ENCODE measurements around the gene TMEM121.

The TMEM121 gene

DNA sequence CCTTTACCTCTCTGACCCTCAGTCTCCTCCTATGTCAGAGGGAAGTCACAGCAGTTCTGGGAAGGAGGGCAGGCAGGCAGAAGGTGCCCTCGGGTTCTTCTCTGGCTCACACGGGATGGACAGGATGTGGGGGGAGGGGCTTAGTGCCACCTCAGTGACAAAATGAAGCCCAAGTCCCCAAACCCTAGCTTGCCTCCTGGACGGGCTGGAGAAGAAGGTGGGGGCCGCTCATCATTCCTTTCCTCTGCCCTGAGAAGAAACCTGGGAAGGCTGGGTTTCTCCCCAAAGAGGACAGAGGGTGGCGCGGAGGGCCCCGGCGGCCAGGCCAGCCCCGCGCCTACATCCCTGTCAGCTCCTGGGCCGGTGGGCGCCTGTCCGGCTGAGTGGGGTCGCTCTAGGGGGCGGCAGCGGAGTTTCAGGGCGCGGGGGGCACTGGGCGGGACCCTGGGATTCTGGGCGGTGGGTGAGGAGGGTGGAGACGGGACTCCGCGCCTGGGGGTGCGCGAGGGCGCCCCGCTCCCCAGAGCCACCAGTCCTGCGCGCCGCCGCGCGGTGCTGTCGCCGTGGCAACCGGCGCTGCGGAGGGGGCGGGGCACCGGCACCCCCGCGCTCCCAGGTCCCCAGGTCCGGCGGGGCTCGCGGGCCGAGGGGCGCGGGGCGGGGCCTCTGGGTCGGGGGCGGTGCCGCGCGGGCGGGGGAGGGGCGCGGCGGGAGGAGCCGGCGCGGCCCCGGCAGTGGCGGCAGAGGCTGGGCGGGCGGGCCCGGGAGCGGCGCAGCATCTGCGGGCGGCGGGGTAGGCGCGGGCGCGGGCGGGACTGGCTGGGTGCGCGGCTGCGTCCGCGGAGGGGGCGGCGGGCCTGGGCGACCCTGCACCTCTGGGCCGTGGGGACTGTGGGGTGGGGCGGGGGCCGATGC, at the start of gene TMEM121:
Gene TMEM121, plus strand, starts transcription at position 723 of the 915 bp plus-strand sequence. CDS start 2,252 bp downstream, outside the sequence.
- no peak within 1 kb of the TSS for H3K27ac Mint-ChIP-seq
- H3K9me3 Mint-ChIP-seq = peaks cover 4% of the 10 kb centered on the region
- H3K36me3 Mint-ChIP-seq (ENCODE audit: low read depth) = no peaks in the 10 kb centered on the region
- peaks cover 48% of the 10 kb centered on the region for H3K27me3 Mint-ChIP-seq (ENCODE audit: low read depth, poor library complexity)
- peak; percentile 80 for DNase-seq
- H3K4me1 Mint-ChIP-seq = peaks cover 7% of the 10 kb centered on the region
- TF ChIP-seq, protein P1, sequence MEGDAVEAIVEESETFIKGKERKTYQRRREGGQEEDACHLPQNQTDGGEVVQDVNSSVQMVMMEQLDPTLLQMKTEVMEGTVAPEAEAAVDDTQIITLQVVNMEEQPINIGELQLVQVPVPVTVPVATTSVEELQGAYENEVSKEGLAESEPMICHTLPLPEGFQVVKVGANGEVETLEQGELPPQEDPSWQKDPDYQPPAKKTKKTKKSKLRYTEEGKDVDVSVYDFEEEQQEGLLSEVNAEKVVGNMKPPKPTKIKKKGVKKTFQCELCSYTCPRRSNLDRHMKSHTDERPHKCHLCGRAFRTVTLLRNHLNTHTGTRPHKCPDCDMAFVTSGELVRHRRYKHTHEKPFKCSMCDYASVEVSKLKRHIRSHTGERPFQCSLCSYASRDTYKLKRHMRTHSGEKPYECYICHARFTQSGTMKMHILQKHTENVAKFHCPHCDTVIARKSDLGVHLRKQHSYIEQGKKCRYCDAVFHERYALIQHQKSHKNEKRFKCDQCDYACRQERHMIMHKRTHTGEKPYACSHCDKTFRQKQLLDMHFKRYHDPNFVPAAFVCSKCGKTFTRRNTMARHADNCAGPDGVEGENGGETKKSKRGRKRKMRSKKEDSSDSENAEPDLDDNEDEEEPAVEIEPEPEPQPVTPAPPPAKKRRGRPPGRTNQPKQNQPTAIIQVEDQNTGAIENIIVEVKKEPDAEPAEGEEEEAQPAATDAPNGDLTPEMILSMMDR (IDR thresholded peaks at IDR 0.05) = no peak
- H3K4me3 Mint-ChIP-seq = peak within 1 kb of the TSS; percentile 77

DNA sequence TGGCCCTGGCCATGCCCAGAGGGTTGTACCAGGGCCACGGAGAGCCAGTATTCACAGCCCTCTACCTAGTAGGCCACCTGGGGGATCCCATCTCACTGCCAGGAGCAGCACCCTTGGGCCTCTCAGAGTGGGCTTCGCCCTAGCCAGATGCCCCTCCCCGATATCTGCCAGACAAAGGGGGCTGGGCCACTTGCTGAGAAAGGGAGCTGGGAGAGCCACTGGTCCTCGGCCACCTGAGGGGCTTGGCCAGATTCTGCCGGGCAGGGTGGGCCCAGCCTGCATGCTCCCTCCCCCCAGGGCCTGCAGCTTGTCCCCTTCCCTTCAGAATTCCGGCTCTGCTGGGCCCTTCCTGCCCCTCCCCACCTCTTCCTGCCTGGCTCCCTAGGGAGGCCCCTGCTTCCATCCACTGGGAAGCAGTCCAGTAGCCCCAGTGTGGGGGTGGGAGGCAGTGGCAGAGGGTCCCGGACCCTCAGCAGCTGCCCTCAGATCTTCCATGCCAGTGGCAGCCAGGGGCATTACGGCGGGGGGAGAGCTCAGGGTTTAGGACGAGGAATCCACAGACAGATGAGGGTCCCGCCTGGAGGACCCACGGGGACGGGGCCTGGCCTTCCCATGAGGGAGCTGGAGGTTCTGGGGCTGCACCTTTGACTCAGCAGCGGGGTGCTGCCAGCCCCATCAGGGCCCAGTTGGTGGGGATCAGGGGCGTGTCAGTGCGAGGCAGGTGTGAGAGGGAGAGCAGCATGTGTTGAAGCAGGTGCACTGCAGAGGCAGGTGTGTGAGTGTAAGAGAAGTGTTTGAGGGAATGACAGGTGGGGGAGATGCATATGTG, 49.3 kb upstream of the TMEM121 start:
- Mint-ChIP-seq H3K4me3 (peak overlapping the region; percentile 52), H3K27ac (no peak overlapping the region), H3K36me3 (ENCODE audit: low read depth) (no peaks in the 10 kb centered on the region), H3K27me3 (ENCODE audit: low read depth, poor library complexity) (peaks cover 51% of the 10 kb centered on the region), H3K4me1 (peaks cover 24% of the 10 kb centered on the region), H3K9me3 (peaks cover 3% of the 10 kb centered on the region)
- TF ChIP-seq, protein P1 (IDR thresholded peaks at IDR 0.05) = no peak
- DNase-seq = no peak

DNA sequence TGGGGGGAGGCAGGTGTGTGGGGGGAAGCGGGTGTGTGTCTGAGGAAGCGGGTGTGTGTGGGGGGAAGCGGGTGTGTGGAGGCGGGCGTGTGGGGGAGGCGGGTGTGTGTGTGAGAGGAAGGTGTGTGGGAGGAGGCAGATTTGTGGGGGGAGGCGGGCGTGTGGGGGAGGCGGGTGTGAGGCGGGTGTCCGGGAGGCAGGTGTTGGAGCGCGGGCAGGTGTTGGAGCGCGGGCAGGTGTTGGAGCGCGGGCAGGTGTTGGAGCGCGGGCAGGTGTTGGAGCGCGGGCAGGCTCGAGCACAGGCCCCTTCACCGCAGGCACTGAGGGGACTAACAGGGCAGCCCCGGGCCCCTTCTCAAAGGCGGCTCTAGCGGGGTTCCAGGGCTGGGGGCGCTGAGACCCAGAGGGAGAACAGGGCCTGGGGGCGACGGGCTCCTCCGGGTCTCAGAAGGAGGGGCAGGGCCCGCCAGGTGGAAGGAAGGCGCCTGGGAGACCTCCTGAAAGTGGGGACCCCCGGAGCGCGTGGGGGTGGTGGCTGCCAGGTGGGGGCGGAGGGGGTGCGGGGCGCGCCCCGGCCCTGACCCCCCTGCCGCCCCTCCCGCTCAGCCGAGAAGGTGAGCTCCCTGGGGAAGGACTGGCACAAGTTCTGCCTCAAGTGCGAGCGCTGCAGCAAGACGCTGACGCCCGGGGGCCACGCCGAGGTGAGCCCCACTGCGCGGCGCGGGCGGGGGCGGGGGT, 48.6 kb upstream of the TMEM121 start:
- Mint-ChIP-seq H3K4me1 (peaks cover 30% of the 10 kb centered on the region), H3K27ac (no peak overlapping the region), H3K9me3 (peaks cover 3% of the 10 kb centered on the region), H3K4me3 (peak overlapping the region; percentile 47), H3K36me3 (ENCODE audit: low read depth) (no peaks in the 10 kb centered on the region), H3K27me3 (ENCODE audit: low read depth, poor library complexity) (peaks cover 58% of the 10 kb centered on the region)
- TF ChIP-seq, protein P1 (IDR thresholded peaks at IDR 0.05) = no peak
- DNase-seq = peak; percentile 23

DNA sequence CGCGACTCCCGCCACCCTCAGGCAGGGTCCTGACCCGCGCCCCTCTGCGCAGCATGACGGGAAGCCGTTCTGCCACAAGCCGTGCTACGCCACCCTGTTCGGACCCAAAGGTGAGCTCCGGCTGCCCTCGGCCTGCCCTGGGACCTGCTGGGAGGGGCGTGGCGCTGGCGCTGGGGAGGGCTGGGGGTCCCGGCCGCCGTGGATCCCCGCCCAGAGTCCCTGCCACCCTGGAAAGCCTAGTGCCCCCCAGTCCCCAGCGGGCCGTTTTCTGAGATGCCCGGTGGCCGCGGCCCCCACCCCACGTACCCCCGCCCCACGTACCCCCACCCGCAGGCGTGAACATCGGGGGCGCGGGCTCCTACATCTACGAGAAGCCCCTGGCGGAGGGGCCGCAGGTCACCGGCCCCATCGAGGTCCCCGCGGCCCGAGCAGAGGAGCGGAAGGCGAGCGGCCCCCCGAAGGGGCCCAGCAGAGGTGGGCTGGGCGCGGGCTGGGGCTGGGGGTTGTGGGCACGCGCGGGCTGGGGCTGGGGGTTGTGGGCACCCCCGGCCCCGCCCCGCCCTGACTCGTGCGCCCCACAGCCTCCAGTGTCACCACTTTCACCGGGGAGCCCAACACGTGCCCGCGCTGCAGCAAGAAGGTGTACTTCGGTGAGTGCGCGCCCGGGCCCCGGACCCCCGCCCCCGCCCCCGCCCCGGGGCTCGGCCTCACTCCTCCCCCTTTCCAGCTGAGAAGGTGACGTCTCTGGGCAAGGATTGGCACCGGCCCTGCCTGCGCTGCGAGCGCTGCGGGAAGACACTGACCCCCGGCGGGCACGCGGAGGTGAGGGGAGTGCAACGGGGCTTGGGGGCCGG, 47.8 kb upstream of the TMEM121 start:
- peak; percentile 48 for DNase-seq
- Mint-ChIP-seq H3K27ac (no peak overlapping the region), H3K9me3 (peaks cover 3% of the 10 kb centered on the region), H3K36me3 (ENCODE audit: low read depth) (no peaks in the 10 kb centered on the region), H3K4me3 (no peak overlapping the region), H3K4me1 (peaks cover 30% of the 10 kb centered on the region), H3K27me3 (ENCODE audit: low read depth, poor library complexity) (peaks cover 64% of the 10 kb centered on the region)
- TF ChIP-seq, protein P1 (IDR thresholded peaks at IDR 0.05) = no peak

All from nephron progenitor cell (in vitro differentiated cells).